ENCODE measurements around the gene ADGRG1.

The ADGRG1 gene

GRCh38 chr16:57621521-57622271, 6.7 kb upstream of the ADGRG1 start:
- H3K9me3 ChIP-seq (ENCODE audit: control insufficient read depth, insufficient read depth, low read length), result no peaks in the 10 kb centered on the region
- no peaks in the 10 kb centered on the region for H3K36me3 ChIP-seq (ENCODE audit: insufficient read depth, low read length)
- peaks cover 28% of the 10 kb centered on the region for H3K4me1 ChIP-seq (ENCODE audit: insufficient read depth, low read length)
- no peak overlapping the region for H3K9ac ChIP-seq (ENCODE audit: low read depth, low read length)

- Histone ChIP-seq H3K9me3 (ENCODE audit: control insufficient read depth, insufficient read depth, low read length) (no peaks in the 10 kb centered on the region), H3K36me3 (ENCODE audit: insufficient read depth, low read length) (no peaks in the 10 kb centered on the region), H3K4me1 (ENCODE audit: insufficient read depth, low read length) (peaks cover 36% of the 10 kb centered on the region), H3K9ac (ENCODE audit: low read depth, low read length) (no peak overlapping the region)
These were observed 5.8 kb upstream of the ADGRG1 start for GRCh38 chr16:57622361-57623250.

- no peak overlapping the region for H3K9ac ChIP-seq (ENCODE audit: low read depth, low read length)
These were observed 5.0 kb upstream of the ADGRG1 start for GRCh38 chr16:57623251-57624043.

GRCh38 chr16:57624044-57624688, 4.3 kb upstream of the ADGRG1 start:
- Histone ChIP-seq H3K36me3 (ENCODE audit: insufficient read depth, low read length) (no peaks in the 10 kb centered on the region), H3K9me3 (ENCODE audit: control insufficient read depth, insufficient read depth, low read length) (no peaks in the 10 kb centered on the region), H3K9ac (ENCODE audit: low read depth, low read length) (no peak overlapping the region), H3K4me1 (ENCODE audit: insufficient read depth, low read length) (peaks cover 42% of the 10 kb centered on the region)

More at GRCh38 chr16:57623251-57624043, 5.0 kb upstream of the ADGRG1 start:
- Histone ChIP-seq H3K4me1 (ENCODE audit: insufficient read depth, low read length) (peaks cover 42% of the 10 kb centered on the region), H3K36me3 (ENCODE audit: insufficient read depth, low read length) (no peaks in the 10 kb centered on the region), H3K9me3 (ENCODE audit: control insufficient read depth, insufficient read depth, low read length) (no peaks in the 10 kb centered on the region)

GRCh38 chr16:57624806-57625500, 3.5 kb upstream of the ADGRG1 start:
- Histone ChIP-seq H3K4me1 (ENCODE audit: insufficient read depth, low read length) (peaks cover 37% of the 10 kb centered on the region), H3K9ac (ENCODE audit: low read depth, low read length) (no peak overlapping the region), H3K9me3 (ENCODE audit: control insufficient read depth, insufficient read depth, low read length) (no peaks in the 10 kb centered on the region), H3K36me3 (ENCODE audit: insufficient read depth, low read length) (no peaks in the 10 kb centered on the region)

GRCh38 chr16:57626420-57627170, 1.8 kb upstream of the ADGRG1 start:
- no peak overlapping the region for H3K9ac ChIP-seq (ENCODE audit: low read depth, low read length)
- no peaks in the 10 kb centered on the region for H3K9me3 ChIP-seq (ENCODE audit: control insufficient read depth, insufficient read depth, low read length)
- H3K36me3 ChIP-seq (ENCODE audit: insufficient read depth, low read length), result no peaks in the 10 kb centered on the region
- H3K4me1 ChIP-seq (ENCODE audit: insufficient read depth, low read length), result peaks cover 34% of the 10 kb centered on the region

GRCh38 chr16:57627184-57627871, 1.1 kb upstream of the ADGRG1 start:
- peaks cover 34% of the 10 kb centered on the region for H3K4me1 ChIP-seq (ENCODE audit: insufficient read depth, low read length)
- H3K9ac ChIP-seq (ENCODE audit: low read depth, low read length), result no peak overlapping the region
- H3K9me3 ChIP-seq (ENCODE audit: control insufficient read depth, insufficient read depth, low read length), result no peaks in the 10 kb centered on the region
- no peaks in the 10 kb centered on the region for H3K36me3 ChIP-seq (ENCODE audit: insufficient read depth, low read length)

- H3K9ac ChIP-seq (ENCODE audit: low read depth, low read length), result peak overlapping the region; percentile 4; the same call in 1 of the 2 replicates
- H3K4me1 ChIP-seq (ENCODE audit: insufficient read depth, low read length), result peaks cover 22% of the 10 kb centered on the region
These were observed 408 bp downstream of the ADGRG1 start for GRCh38 chr16:57628783-57629293.

GRCh38 chr16:57629516-57630406, 1.3 kb downstream of the ADGRG1 start:
- no peak overlapping the region for H3K9ac ChIP-seq (ENCODE audit: low read depth, low read length)
- H3K9me3 ChIP-seq (ENCODE audit: control insufficient read depth, insufficient read depth, low read length), result no peaks in the 10 kb centered on the region
- H3K36me3 ChIP-seq (ENCODE audit: insufficient read depth, low read length), result no peaks in the 10 kb centered on the region
- H3K4me1 ChIP-seq (ENCODE audit: insufficient read depth, low read length), result peaks cover 14% of the 10 kb centered on the region; the same call in 1 of the 2 replicates

More at GRCh38 chr16:57628783-57629293, 408 bp downstream of the ADGRG1 start:
- Histone ChIP-seq H3K9me3 (ENCODE audit: control insufficient read depth, insufficient read depth, low read length) (no peaks in the 10 kb centered on the region), H3K36me3 (ENCODE audit: insufficient read depth, low read length) (no peaks in the 10 kb centered on the region)

- no peaks in the 10 kb centered on the region for H3K36me3 ChIP-seq (ENCODE audit: insufficient read depth, low read length)
- peaks cover 14% of the 10 kb centered on the region; the same call in 1 of the 2 replicates for H3K4me1 ChIP-seq (ENCODE audit: insufficient read depth, low read length)
- H3K9ac ChIP-seq (ENCODE audit: low read depth, low read length), result no peak overlapping the region
- H3K9me3 ChIP-seq (ENCODE audit: control insufficient read depth, insufficient read depth, low read length), result no peaks in the 10 kb centered on the region
These were observed 2.0 kb downstream of the ADGRG1 start for GRCh38 chr16:57630407-57630797.

- Histone ChIP-seq H3K9ac (ENCODE audit: low read depth, low read length) (no peak overlapping the region), H3K4me1 (ENCODE audit: insufficient read depth, low read length) (peaks cover 14% of the 10 kb centered on the region; the same call in 1 of the 2 replicates), H3K36me3 (ENCODE audit: insufficient read depth, low read length) (no peaks in the 10 kb centered on the region), H3K9me3 (ENCODE audit: control insufficient read depth, insufficient read depth, low read length) (no peaks in the 10 kb centered on the region)
These were observed 2.8 kb downstream of the ADGRG1 start for GRCh38 chr16:57630931-57631845.

Data from ES-I3 (cell line).